ENCODE data around the gene FGR.

DNA sequence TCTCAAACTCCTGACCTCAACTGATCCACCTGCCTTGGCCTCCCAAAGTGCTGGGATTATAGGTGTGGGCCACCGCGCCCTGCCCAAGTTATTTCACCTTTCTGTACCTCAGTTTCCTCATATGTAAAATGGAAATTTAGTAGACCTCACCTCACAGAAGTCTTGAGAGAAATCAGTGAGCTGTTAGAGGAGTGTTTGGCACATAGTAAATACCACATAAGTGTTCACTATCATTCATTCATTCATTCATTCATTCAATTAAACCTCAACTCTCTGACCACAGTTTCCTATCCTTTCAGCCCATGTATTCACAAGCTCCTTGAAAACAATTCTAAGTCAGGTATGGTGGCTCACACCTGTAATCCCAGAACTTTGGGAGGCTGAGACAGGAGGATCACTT, 3.8 kb upstream of the FGR start:
- TF ChIP-seq, protein P1, sequence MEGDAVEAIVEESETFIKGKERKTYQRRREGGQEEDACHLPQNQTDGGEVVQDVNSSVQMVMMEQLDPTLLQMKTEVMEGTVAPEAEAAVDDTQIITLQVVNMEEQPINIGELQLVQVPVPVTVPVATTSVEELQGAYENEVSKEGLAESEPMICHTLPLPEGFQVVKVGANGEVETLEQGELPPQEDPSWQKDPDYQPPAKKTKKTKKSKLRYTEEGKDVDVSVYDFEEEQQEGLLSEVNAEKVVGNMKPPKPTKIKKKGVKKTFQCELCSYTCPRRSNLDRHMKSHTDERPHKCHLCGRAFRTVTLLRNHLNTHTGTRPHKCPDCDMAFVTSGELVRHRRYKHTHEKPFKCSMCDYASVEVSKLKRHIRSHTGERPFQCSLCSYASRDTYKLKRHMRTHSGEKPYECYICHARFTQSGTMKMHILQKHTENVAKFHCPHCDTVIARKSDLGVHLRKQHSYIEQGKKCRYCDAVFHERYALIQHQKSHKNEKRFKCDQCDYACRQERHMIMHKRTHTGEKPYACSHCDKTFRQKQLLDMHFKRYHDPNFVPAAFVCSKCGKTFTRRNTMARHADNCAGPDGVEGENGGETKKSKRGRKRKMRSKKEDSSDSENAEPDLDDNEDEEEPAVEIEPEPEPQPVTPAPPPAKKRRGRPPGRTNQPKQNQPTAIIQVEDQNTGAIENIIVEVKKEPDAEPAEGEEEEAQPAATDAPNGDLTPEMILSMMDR (IDR thresholded peaks at IDR 0.05), result no peak
- TF ChIP-seq RAD21 (IDR thresholded peaks at IDR 0.05; ENCODE audit: low read length) (no peak), JUND (IDR thresholded peaks at IDR 0.05) (no peak)
- TF ChIP-seq, protein P2, sequence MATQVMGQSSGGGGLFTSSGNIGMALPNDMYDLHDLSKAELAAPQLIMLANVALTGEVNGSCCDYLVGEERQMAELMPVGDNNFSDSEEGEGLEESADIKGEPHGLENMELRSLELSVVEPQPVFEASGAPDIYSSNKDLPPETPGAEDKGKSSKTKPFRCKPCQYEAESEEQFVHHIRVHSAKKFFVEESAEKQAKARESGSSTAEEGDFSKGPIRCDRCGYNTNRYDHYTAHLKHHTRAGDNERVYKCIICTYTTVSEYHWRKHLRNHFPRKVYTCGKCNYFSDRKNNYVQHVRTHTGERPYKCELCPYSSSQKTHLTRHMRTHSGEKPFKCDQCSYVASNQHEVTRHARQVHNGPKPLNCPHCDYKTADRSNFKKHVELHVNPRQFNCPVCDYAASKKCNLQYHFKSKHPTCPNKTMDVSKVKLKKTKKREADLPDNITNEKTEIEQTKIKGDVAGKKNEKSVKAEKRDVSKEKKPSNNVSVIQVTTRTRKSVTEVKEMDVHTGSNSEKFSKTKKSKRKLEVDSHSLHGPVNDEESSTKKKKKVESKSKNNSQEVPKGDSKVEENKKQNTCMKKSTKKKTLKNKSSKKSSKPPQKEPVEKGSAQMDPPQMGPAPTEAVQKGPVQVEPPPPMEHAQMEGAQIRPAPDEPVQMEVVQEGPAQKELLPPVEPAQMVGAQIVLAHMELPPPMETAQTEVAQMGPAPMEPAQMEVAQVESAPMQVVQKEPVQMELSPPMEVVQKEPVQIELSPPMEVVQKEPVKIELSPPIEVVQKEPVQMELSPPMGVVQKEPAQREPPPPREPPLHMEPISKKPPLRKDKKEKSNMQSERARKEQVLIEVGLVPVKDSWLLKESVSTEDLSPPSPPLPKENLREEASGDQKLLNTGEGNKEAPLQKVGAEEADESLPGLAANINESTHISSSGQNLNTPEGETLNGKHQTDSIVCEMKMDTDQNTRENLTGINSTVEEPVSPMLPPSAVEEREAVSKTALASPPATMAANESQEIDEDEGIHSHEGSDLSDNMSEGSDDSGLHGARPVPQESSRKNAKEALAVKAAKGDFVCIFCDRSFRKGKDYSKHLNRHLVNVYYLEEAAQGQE (IDR thresholded peaks at IDR 0.05; ENCODE audit: low read depth, low read length), result no peak
- TF ChIP-seq, protein P3, sequence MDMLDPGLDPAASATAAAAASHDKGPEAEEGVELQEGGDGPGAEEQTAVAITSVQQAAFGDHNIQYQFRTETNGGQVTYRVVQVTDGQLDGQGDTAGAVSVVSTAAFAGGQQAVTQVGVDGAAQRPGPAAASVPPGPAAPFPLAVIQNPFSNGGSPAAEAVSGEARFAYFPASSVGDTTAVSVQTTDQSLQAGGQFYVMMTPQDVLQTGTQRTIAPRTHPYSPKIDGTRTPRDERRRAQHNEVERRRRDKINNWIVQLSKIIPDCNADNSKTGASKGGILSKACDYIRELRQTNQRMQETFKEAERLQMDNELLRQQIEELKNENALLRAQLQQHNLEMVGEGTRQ (IDR thresholded peaks at IDR 0.05; ENCODE audit: borderline replicate concordance, low read depth, low read length), result no peak
